SK-N-MC (cell line): ENCODE data around the gene BST1.

Source experiments
- EZH2 ChIP-seq: fragments of 200-600 bp; sonication (generic); IDR thresholded peaks from one replicate; pipeline ENCODE4 v1.6.1; 2017; ENCODE audit warnings: antibody characterized with exemption
- POLR2AphosphoS5 ChIP-seq: IDR thresholded peaks from 2 replicates; pipeline ENCODE4 v1.6.1; 2012; ENCODE audit warnings: mild to moderate bottlenecking, low read depth, low read length, borderline replicate concordance

- no peak for TF ChIP-seq EZH2
- no peak for TF ChIP-seq POLR2AphosphoS5
Measured at GRCh38 chr4:15674046-15674445, 28.8 kb upstream of the BST1 start.
